SK-N-SH treated with all-trans-retinoic acid at 6 μM for 48 hours (cell line): Measurements from ENCODE around the gene SOX12.

ENCODE experiments used
- CREB5 ChIP-seq: fragments of 250-450 bp; sonication (Bioruptor Pico); IDR thresholded peaks from 2 replicates; pipeline ENCODE4 v1.5.1; 2020; ENCODE audit warnings: low read depth, mild to moderate bottlenecking, moderate library complexity
- PPARA ChIP-seq: fragments of 250-450 bp; sonication (Bioruptor Pico); IDR thresholded peaks from 2 replicates; pipeline ENCODE4 v1.5.0; 2020; ENCODE audit warnings: mild to moderate bottlenecking, borderline replicate concordance
- RARB ChIP-seq: fragments of 250-450 bp; sonication (Bioruptor Pico); IDR thresholded peaks from 2 replicates; pipeline ENCODE4 v1.8.0; 2021; ENCODE audit warnings: mild to moderate bottlenecking, moderate library complexity
- TOX ChIP-seq: fragments of 250-450 bp; sonication (Bioruptor Pico); IDR thresholded peaks from 2 replicates; pipeline ENCODE4 v1.8.0; 2021; ENCODE audit warnings: mild to moderate bottlenecking, moderate library complexity, borderline replicate concordance
- ZFP3 ChIP-seq: fragments of 250-450 bp; sonication (Bioruptor Pico); IDR thresholded peaks from 2 replicates; pipeline ENCODE4 v1.5.0; 2020; ENCODE audit warnings: mild to moderate bottlenecking, moderate library complexity
- ZFP30 ChIP-seq: fragments of 450-650 bp; formaldehyde crosslinking; IDR thresholded peaks from 2 replicates; pipeline ENCODE4 v1.5.0; 2022; ENCODE audit warnings: mild to moderate bottlenecking, moderate library complexity
- ZNF565 ChIP-seq: fragments of 450-650 bp; formaldehyde crosslinking; conservative IDR thresholded peaks from 2 replicates; pipeline ENCODE4 v1.5.0; 2020; ENCODE audit warnings: low read depth, mild to moderate bottlenecking, moderate library complexity

GRCh38 chr20:277496-277781 is 47.9 kb upstream of the SOX12 start:
- TF ChIP-seq PPARA (CRISPR knock-in tag) (no peak), ZFP3 (CRISPR knock-in tag) (no peak), CREB5 (CRISPR knock-in tag) (no peak), TOX (no peak), RARB (CRISPR knock-in tag) (no peak), ZFP30 (CRISPR knock-in tag) (no peak), ZNF565 (CRISPR knock-in tag) (no peak)
